Midbrain (tissue), 1 donor: ENCODE results near the gene DCHS1.

Experiments
- DNase-seq: peaks from one replicate; lab custom pipeline; 2025; lab: John Stamatoyannopoulos, UW

DCHS1 gene

DNA sequence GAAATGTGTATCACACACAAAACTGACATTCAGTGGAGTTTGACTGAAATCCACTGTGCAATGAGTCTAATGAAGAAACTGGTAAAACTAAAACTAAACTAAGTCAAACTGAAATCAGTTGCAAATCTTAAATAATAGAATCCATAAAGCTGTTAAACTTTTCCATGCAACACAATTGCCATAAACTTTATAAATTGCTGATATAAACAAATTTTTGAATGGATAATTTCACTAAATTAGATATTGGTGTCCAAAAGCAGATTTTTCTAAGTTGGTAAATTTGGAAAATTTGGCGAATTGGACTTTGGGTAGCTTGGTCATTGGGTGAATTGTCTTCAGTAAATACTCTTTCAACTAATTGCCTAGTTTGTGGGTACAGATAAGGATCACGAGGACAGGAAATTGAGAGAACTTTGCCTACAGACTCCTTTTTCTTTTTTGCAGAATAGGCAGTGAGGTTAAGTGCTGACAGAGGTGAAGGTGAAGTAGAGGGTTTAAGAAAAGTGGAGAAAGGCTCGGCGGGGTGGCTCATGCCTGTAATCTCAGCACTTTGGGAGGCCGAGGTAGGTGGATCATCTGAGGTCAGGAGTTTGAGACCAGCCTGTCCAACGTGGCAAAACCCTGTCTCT is 14.7 kb upstream of the DCHS1 start:
- DNase-seq, result no peak

DNA sequence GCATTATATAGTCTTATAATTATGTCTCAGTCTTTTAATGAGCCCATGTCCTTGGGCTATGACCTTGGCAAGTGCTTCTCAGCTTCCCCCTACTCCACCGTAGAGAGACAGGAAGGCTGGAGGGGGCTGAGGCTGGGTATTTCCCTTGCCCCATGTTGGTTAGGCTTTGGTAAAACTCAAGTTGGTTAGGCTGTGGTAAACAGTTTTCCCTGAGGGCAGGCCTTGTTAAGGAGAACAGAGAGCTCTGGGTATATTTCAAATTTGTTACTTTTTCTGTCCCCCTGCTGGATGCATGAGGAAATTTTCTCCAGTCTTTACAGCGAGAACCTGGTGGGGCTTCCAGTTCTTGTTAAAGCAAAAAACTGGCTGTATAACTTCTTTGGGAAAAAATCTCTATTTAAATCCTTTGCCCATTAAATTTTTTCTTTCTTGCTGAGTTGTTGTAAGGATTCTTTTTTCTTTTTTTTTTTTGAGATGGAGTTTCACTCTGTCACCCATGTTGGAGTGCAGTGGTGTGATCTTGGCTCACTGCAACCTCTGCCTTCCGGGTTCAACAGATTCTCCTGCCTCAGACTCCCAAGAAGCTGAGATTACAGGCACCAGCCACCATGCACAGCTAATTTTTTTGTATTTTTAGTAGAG is 12.2 kb upstream of the DCHS1 start:
- no peak for DNase-seq

DNA sequence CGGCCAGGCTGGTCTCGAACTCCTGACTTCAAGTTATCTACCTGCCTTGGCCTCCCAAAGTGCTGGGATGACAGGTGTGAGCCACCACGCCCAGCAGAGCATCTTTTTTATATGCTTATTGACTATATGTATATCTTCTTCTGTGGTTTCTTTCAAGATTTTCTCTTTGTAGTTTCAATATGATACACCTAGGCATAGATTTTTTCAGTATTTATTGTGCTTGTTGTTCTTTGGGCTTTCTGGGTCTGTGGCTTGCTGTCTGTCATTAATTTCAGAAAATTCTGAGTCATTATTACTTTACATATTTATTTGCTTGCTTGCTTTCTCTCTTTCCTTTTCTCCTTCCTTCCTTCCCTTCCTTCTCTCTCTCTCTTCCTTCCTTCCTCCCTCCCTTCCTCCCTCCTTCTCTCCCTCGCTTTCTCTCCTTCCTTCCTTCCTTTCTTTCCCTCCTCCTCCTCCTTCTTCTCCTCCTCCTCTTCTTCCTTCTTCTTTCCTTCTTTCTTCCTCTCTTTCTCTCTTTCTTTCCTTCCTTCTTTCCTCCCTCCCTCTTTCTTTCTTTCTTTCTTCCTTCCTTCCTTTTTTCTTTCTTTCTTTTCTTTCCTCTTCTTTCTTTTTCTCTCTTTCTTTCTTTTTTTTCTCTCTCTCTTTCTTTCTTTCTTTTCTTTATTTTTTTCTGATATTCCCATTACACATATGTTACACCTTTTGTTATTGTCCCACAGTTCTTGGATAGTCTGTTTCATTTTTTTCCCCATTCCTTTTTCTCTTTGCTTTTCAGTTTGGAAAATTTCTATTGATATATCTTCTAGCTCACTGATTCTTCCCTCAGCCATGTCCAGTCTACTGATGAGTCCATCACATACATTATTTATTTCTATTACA is 10.9 kb upstream of the DCHS1 start:
- no peak for DNase-seq

GRCh38 chr11:6664551-6664950 is 8.9 kb upstream of the DCHS1 start:
- DNase-seq, result no peak

GRCh38 chr11:6663794-6664469 is 8.3 kb upstream of the DCHS1 start:
- no peak for DNase-seq

DNA sequence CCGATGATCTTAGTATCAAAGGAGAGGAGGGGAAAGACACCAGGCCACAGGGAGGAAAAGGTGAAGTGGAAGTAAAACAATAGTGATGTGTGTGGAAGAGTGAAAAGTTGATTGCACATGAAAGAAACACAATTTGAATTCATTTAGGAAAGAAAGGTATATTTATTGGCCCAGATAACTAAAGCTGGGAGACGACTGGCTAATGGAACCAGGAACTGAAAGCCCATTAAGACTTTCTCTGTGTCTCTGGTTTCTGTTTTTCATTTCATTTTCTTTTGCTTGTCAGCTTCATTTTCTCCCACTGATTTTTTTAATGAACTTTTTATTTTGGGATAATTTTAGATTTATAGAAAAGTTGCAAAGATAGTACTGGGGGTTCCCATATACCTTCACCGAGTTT is 5.1 kb upstream of the DCHS1 start:
- no peak for DNase-seq

- no peak for DNase-seq
These were observed 3.0 kb upstream of the DCHS1 start for GRCh38 chr11:6658647-6659046.

- DNase-seq, result no peak
These were observed 1.7 kb upstream of the DCHS1 start for GRCh38 chr11:6657346-6657745.

- no peak for DNase-seq
These were observed 1.3 kb upstream of the DCHS1 start for GRCh38 chr11:6656936-6657335.

GRCh38 chr11:6656584-6656915 is 941 bp upstream of the DCHS1 start:
- no peak for DNase-seq

DNA sequence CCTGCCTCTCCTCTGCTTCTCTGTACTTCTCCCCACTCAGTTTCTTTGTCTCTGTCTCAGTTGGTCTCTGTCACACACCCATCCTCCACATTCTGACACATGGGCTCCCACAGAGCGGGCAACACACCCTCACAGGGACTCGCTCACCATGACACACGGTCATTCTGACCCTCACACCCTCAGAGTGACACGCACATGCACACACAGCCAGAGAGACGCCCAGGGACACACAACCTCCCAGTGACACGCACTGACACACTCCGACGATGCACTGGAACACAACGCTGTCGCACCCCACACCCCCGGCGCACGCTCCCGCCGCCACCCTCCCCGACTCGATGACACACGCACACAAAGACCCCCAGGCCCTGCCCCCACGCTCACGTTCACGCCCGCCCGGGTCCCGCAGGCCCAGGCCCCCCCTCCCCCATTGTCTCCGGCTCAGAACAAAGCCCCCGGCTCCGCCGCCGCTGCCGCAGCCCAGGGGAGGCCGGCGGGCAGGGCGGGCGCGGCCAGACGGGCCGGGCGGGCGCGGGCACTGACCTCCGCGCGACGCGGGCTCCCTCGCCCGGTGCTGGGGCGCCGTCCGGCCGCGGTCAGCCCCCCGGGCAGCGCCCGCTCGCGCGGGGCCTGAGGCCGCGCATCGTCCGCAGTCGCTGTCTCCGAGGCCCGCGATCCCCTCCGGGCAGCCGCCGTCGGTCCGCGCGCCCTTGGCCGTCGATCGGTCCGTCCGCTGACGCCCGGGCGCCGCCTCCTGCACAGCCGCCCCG is 404 bp downstream of the DCHS1 start:
- DNase-seq, result peak; percentile 33

GRCh38 chr11:6654281-6655019 is 1.2 kb downstream of the DCHS1 start:
- DNase-seq, result peak; percentile 33

DNA sequence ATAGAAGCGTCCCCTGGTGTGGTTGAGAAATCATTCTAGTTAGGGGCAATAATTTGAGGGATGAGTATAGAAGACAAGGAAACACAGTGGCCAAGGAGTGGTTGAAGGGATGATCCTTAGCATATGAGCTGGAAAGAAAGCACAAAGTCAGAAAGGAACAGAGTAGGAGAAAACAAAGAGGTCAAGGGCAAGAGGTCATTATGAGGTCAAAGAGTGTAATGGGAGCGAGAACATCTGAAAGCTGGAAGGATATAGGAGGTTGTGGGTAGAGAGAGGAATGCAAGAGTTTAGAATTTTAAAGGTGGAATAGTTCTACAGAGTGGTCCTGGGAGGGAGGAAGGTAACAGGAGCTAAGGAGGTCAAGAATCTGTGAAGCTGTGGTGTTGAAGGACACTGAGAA is 2.0 kb downstream of the DCHS1 start:
- DNase-seq, result no peak

DNA sequence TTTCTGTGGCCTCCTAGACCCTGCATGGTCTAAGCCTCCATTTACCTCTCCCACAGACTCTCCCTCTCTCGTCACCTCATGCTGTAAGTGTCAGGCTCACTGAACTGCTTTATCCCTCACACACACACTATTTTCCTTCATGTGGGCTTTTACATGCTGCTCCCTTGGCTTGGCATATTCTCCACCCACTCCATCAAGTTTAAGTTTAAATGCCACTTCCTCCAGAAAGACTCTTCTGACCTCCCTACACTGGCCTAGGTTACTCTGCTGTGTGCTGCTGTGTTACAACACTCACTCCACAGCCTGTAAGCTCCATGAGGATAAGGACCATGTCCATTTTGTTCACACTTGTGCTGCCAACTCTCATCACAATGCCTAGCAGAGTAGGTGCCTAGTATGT is 2.5 kb downstream of the DCHS1 start:
- DNase-seq, result no peak

- no peak for DNase-seq
These were observed 3.4 kb downstream of the DCHS1 start for GRCh38 chr11:6652182-6652581.

DNA sequence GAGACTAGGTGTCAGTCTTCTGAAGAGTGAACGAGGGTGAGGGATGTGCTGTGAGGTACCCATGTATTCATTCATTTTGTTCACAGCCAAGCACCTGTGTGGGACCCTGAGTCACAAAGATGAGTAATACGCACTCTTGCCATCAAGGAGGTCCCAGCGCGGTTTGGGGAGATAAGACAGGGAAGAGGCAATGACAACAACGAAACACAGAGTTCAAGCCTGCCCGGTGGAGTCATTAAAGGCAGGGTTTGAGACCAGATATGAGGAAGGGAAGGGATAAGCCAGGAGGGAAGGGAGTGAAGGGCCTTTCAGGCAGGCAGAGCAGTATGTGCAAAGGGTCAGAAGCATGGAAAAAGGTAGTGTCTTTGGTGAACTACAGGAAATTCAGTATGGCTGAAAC is 4.6 kb downstream of the DCHS1 start:
- DNase-seq, result no peak

- no peak for DNase-seq
These were observed 5.5 kb downstream of the DCHS1 start for GRCh38 chr11:6650104-6650503.

- DNase-seq, result no peak
These were observed 7.1 kb downstream of the DCHS1 start for GRCh38 chr11:6648501-6648900.

GRCh38 chr11:6647836-6648235 is 7.8 kb downstream of the DCHS1 start:
- DNase-seq, result no peak

DNA sequence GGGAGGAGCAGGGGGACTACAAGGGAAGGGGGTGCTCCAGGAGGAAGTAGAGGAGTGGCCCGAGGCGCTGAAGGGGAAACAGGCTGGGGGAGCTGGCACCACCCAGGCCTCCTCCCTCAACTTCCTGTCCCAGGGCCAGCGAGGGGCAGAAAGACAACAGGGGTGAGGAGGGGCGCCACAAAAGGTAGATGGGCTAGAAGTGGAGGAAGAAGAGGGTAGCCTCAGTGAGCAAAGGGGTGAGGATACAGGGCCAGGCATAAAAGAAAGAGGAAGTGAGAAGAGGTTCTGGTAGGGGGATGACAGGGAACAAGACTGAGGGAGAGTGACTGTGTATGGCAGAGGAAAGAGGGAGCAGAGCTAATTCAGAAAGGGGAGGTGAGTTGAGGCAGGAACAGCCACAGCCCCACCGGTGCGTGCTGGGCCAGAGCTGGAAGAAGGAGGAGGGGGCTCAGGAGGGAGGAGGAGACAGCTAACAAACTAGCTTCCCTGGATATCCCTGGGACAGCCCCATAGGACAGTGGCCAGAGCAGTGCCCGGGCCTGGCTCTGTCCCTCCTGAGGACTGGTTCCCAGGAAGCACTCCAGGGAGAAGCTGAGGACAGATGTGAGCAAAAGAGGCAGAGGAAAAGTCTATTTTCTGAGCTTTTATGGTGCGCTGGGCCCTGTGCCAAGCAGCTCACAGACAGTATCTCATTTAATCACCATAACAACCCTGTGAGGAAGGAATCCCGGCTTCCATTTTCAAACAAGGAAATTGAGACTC is 8.5 kb downstream of the DCHS1 start:
- DNase-seq, result no peak

- DNase-seq, result no peak
These were observed 9.1 kb downstream of the DCHS1 start for GRCh38 chr11:6646576-6646917.
